ENCODE results near the gene RRP15.

The RRP15 gene

GRCh38 chr1:218361298-218362065 is 76.4 kb downstream of the RRP15 start:
- no peak for DNase-seq (ENCODE audit: low read depth in 2 of 2)

GRCh38 chr1:218362418-218363076 is 77.5 kb downstream of the RRP15 start:
- no peak for DNase-seq (ENCODE audit: low read depth in 2 of 2)

- DNase-seq (ENCODE audit: low read depth in 2 of 2) = no peak
Observed at GRCh38 chr1:218363141-218363540, 78.0 kb downstream of the RRP15 start.

- no peak for DNase-seq (ENCODE audit: low read depth in 2 of 2)
Observed at GRCh38 chr1:218364028-218364710, 79.1 kb downstream of the RRP15 start.

GRCh38 chr1:218365226-218365999 is 80.3 kb downstream of the RRP15 start:
- no peak for DNase-seq (ENCODE audit: low read depth in 2 of 2)

GRCh38 chr1:218366322-218367052 is 81.4 kb downstream of the RRP15 start:
- no peak for DNase-seq (ENCODE audit: low read depth in 2 of 2)

GRCh38 chr1:218367118-218367517 is 82.0 kb downstream of the RRP15 start:
- DNase-seq (ENCODE audit: low read depth in 2 of 2) = no peak

- no peak for DNase-seq (ENCODE audit: low read depth in 2 of 2)
Observed at GRCh38 chr1:218368686-218369085, 83.6 kb downstream of the RRP15 start.

GRCh38 chr1:218369688-218370511 is 84.8 kb downstream of the RRP15 start:
- DNase-seq (ENCODE audit: low read depth in 2 of 2) = no peak

- no peak for DNase-seq (ENCODE audit: low read depth in 2 of 2)
Observed at GRCh38 chr1:218371927-218372672, 87.0 kb downstream of the RRP15 start.

- DNase-seq (ENCODE audit: low read depth in 2 of 2) = no peak
Observed at GRCh38 chr1:218374401-218375353, 89.6 kb downstream of the RRP15 start.

- DNase-seq (ENCODE audit: low read depth in 2 of 2) = no peak
Observed at GRCh38 chr1:218376722-218377121, 91.6 kb downstream of the RRP15 start.

GRCh38 chr1:218377143-218377660 is 92.1 kb downstream of the RRP15 start:
- peak; percentile 44 to 57 for DNase-seq (ENCODE audit: low read depth in 2 of 2)

GRCh38 chr1:218380125-218380977 is 95.3 kb downstream of the RRP15 start:
- no peak for DNase-seq (ENCODE audit: low read depth in 2 of 2)

GRCh38 chr1:218382261-218382660 is 97.2 kb downstream of the RRP15 start:
- no peak for DNase-seq (ENCODE audit: low read depth in 2 of 2)

GRCh38 chr1:218383051-218383450 is 98.0 kb downstream of the RRP15 start:
- DNase-seq (ENCODE audit: low read depth in 2 of 2) = no peak

GRCh38 chr1:218383681-218384080 is 98.6 kb downstream of the RRP15 start:
- no peak for DNase-seq (ENCODE audit: low read depth in 2 of 2)

All from stimulated activated CD4-positive, alpha-beta T cell treated with anti-CD3 and anti-CD28 coated beads, Interleukin-15, amount 100 ng/mL, for 48 hours (primary cell).